Measurements from ENCODE around the gene ARSB.

The ARSB gene

GRCh38 chr5:78843436-78843835 is 141.7 kb downstream of the ARSB start:
- Histone ChIP-seq H3K27ac (replicated peaks) (no peak overlapping the region), H3K4me3 (replicated peaks; ENCODE audit: insufficient read depth, low read length) (no peak overlapping the region), H3K27me3 (ENCODE audit: insufficient read depth, poor library complexity, severe bottlenecking) (no peaks in the 10 kb centered on the region)
- no peak for DNase-seq (ENCODE audit: low read depth in 1 of 2, low spot score in 1 of 2)
- TF ChIP-seq GABPA (IDR thresholded peaks at IDR 0.05; ENCODE audit: low read depth) (no peak), REST (IDR thresholded peaks at IDR 0.05; ENCODE audit: insufficient replicate concordance, low read depth) (no peak), CTCF (IDR thresholded peaks at IDR 0.05; ENCODE audit: insufficient read depth, low read length) (no peak), SPI1 (IDR thresholded peaks at IDR 0.05; ENCODE audit: borderline replicate concordance, low read depth) (no peak), POLR2AphosphoS5 (IDR thresholded peaks at IDR 0.05; ENCODE audit: low read depth) (no peak)

- H3K27me3 ChIP-seq (ENCODE audit: insufficient read depth, poor library complexity, severe bottlenecking) = no peaks in the 10 kb centered on the region
- H3K27ac ChIP-seq (replicated peaks) = no peak overlapping the region
- no peak for TF ChIP-seq REST (IDR thresholded peaks at IDR 0.05; ENCODE audit: insufficient replicate concordance, low read depth)
- no peak for TF ChIP-seq GABPA (IDR thresholded peaks at IDR 0.05; ENCODE audit: low read depth)
- DNase-seq (ENCODE audit: low read depth in 1 of 2, low spot score in 1 of 2) = no peak
- no peak overlapping the region for H3K4me3 ChIP-seq (replicated peaks; ENCODE audit: insufficient read depth, low read length)
Observed at GRCh38 chr5:78841767-78842166, 143.3 kb downstream of the ARSB start.

GRCh38 chr5:78838753-78839152 is 146.4 kb downstream of the ARSB start:
- H3K4me3 ChIP-seq (replicated peaks; ENCODE audit: insufficient read depth, low read length) = no peak overlapping the region
- no peak for DNase-seq (ENCODE audit: low read depth in 1 of 2, low spot score in 1 of 2)
- no peak for TF ChIP-seq CTCF (IDR thresholded peaks at IDR 0.05; ENCODE audit: insufficient read depth, low read length)
- TF ChIP-seq GABPA (IDR thresholded peaks at IDR 0.05; ENCODE audit: low read depth) = no peak
- no peaks in the 10 kb centered on the region for H3K27me3 ChIP-seq (ENCODE audit: insufficient read depth, poor library complexity, severe bottlenecking)
- no peak overlapping the region for H3K27ac ChIP-seq (replicated peaks)

GRCh38 chr5:78837836-78838235 is 147.3 kb downstream of the ARSB start:
- TF ChIP-seq SPI1 (IDR thresholded peaks at IDR 0.05; ENCODE audit: borderline replicate concordance, low read depth) (no peak), POLR2AphosphoS5 (IDR thresholded peaks at IDR 0.05; ENCODE audit: low read depth) (no peak)

GRCh38 chr5:78835176-78835575 is 149.9 kb downstream of the ARSB start:
- TF ChIP-seq GABPA (IDR thresholded peaks at IDR 0.05; ENCODE audit: low read depth) (no peak), CTCF (IDR thresholded peaks at IDR 0.05; ENCODE audit: insufficient read depth, low read length) (no peak), SPI1 (IDR thresholded peaks at IDR 0.05; ENCODE audit: borderline replicate concordance, low read depth) (no peak), POLR2AphosphoS5 (IDR thresholded peaks at IDR 0.05; ENCODE audit: low read depth) (no peak), REST (IDR thresholded peaks at IDR 0.05; ENCODE audit: insufficient replicate concordance, low read depth) (no peak)
- Histone ChIP-seq H3K27me3 (ENCODE audit: insufficient read depth, poor library complexity, severe bottlenecking) (no peaks in the 10 kb centered on the region), H3K27ac (replicated peaks) (no peak overlapping the region), H3K4me3 (replicated peaks; ENCODE audit: insufficient read depth, low read length) (no peak overlapping the region)
- DNase-seq (ENCODE audit: low read depth in 1 of 2, low spot score in 1 of 2) = no peak

More at GRCh38 chr5:78837836-78838235, 147.3 kb downstream of the ARSB start:
- H3K27me3 ChIP-seq (ENCODE audit: insufficient read depth, poor library complexity, severe bottlenecking) = no peaks in the 10 kb centered on the region
- no peak overlapping the region for H3K4me3 ChIP-seq (replicated peaks; ENCODE audit: insufficient read depth, low read length)
- H3K27ac ChIP-seq (replicated peaks) = no peak overlapping the region
- no peak for DNase-seq (ENCODE audit: low read depth in 1 of 2, low spot score in 1 of 2)
